ENCODE results near the gene GEMIN7.

GRCh38 chr19:45130888-45131615 lies 52.0 kb downstream of the GEMIN7 start:
- TF ChIP-seq, protein P1, sequence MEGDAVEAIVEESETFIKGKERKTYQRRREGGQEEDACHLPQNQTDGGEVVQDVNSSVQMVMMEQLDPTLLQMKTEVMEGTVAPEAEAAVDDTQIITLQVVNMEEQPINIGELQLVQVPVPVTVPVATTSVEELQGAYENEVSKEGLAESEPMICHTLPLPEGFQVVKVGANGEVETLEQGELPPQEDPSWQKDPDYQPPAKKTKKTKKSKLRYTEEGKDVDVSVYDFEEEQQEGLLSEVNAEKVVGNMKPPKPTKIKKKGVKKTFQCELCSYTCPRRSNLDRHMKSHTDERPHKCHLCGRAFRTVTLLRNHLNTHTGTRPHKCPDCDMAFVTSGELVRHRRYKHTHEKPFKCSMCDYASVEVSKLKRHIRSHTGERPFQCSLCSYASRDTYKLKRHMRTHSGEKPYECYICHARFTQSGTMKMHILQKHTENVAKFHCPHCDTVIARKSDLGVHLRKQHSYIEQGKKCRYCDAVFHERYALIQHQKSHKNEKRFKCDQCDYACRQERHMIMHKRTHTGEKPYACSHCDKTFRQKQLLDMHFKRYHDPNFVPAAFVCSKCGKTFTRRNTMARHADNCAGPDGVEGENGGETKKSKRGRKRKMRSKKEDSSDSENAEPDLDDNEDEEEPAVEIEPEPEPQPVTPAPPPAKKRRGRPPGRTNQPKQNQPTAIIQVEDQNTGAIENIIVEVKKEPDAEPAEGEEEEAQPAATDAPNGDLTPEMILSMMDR (IDR thresholded peaks at IDR 0.05): no peak
- no peak for TF ChIP-seq EZH2 (IDR thresholded peaks at IDR 0.05)
- no peak for TF ChIP-seq EZH2phosphoT487 (IDR thresholded peaks at IDR 0.05)

All from neural progenitor cell (in vitro differentiated cells).